Karpas-422 (cell line): ENCODE measurements around the gene UGGT1. TPM values are rescaled to one million over a fixed set of nuclear protein-coding genes. Genes with fewer than 3 reads are reported as not detected.

Source experiments
- DNase-seq: peaks from one replicate; pipeline ENCODE4 v3.0.0-alpha.2; 2015
- H2AFZ ChIP-seq: fragments of 200-600 bp; sonication (generic); 2 replicates; pipeline ENCODE4 v1.6.1; 2014; ENCODE audit warnings: antibody characterized with exemption, low read length, mixed read lengths
- H3K27ac ChIP-seq: fragments of 200-600 bp; sonication (generic); 2 replicates; pipeline ENCODE4 v1.5.1; 2014; ENCODE audit warnings: mild to moderate bottlenecking, low read length, moderate library complexity
- H3K27me3 ChIP-seq: fragments of 200-600 bp; sonication (generic); 2 replicates; pipeline ENCODE4 v1.6.1; 2014; ENCODE audit warnings: low read length, mixed read lengths
- H3K36me3 ChIP-seq: fragments of 200-600 bp; sonication (generic); 2 replicates; pipeline ENCODE4 v1.6.1; 2014; ENCODE audit warnings: low read length, mixed read lengths; ENCODE audit not compliant: insufficient read depth
- H3K4me1 ChIP-seq: fragments of 200-600 bp; sonication (generic); 2 replicates; pipeline ENCODE4 v1.6.1; 2014; ENCODE audit warnings: mild to moderate bottlenecking, low read length, mixed read lengths
- H3K4me2 ChIP-seq: fragments of 200-600 bp; sonication (generic); 2 replicates; pipeline ENCODE4 v1.6.1; 2014; ENCODE audit warnings: low read length, low read depth, mild to moderate bottlenecking; ENCODE audit not compliant: poor library complexity, severe bottlenecking
- H3K4me3 ChIP-seq: fragments of 200-600 bp; sonication (generic); 2 replicates; pipeline ENCODE4 v1.5.1; 2014; ENCODE audit warnings: mild to moderate bottlenecking, antibody characterized with exemption, low read length, mixed read lengths
- H3K79me2 ChIP-seq: fragments of 200-600 bp; sonication (generic); 2 replicates; pipeline ENCODE4 v1.6.1; 2014; ENCODE audit warnings: mild to moderate bottlenecking, low read length, mixed read lengths
- H3K9ac ChIP-seq: fragments of 200-600 bp; sonication (generic); 2 replicates; pipeline ENCODE4 v1.6.0; 2014; ENCODE audit warnings: low read length
- H3K9me2 ChIP-seq: fragments of 200-600 bp; sonication (generic), shearing (Covaris generic); replicated peaks from 2 replicates; pipeline ENCODE4 v1.6.0; 2014; ENCODE audit warnings: mild to moderate bottlenecking, low read length, moderate library complexity; ENCODE audit not compliant: insufficient read depth
- H3K9me3 ChIP-seq: fragments of 300-700, 200-600 bp; sonication (generic); 2 replicates; pipeline ENCODE4 v1.6.1; 2014; ENCODE audit warnings: low read length, mixed read lengths
- H4K20me1 ChIP-seq: fragments of 200-600 bp; sonication (generic); 2 replicates; pipeline ENCODE4 v1.6.1; 2014; ENCODE audit warnings: mild to moderate bottlenecking, antibody characterized with exemption, low read length, low read depth; ENCODE audit not compliant: insufficient read depth
- total RNA-seq: library from RNA; depleted of rRNA; stranded (reverse); fragments of >200 nt; shearing (Covaris generic); gene quantifications from 2 replicates; pipeline ENCODE4 v1.2.3, GENCODE V29; 2014; ENCODE audit warnings: low replicate concordance

The UGGT1 gene
- total RNA-seq, 1 experiment from 2014 or later = 59.3 TPM

DNA sequence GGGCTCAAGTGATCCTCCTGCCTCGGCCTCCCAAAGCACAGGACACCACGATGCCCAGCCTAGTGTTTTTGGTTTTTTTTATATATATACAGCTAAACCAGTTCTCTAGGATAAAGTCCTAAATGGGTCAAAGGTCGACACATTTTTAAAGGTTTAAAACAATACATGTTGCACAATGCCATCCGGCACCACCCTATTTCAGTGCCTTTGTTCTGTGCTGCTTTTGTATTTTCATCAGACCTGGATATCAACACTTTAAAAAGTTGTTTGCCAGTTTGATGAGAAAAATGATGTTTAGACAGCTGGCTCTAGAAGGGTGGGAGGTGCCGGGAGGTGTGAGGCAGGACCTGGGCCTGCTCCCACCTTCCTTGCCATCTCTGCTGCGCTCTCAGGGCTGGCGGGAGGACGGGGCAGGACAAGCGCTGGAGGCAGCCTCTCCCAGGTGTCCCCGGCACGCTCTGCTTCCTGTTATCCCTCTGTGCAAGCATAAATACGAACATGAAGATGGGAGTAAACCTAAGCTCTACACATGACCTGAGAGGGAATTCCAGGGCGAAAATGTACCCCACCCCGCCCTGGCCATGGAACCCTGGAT lies 124.0 kb downstream of the UGGT1 start:
- no peaks in the 10 kb centered on the region for H3K79me2 ChIP-seq
- no peak overlapping the region for H2AFZ ChIP-seq
- H3K4me2 ChIP-seq = no peak overlapping the region
- no peaks in the 10 kb centered on the region for H3K4me1 ChIP-seq
- H4K20me1 ChIP-seq = no peaks in the 10 kb centered on the region
- H3K9me2 ChIP-seq = no peaks in the 10 kb centered on the region
- no peak overlapping the region for H3K27ac ChIP-seq
- no peak for DNase-seq
- no peak overlapping the region for H3K4me3 ChIP-seq
- no peaks in the 10 kb centered on the region for H3K27me3 ChIP-seq
- H3K9me3 ChIP-seq = no peaks in the 10 kb centered on the region
- no peaks in the 10 kb centered on the region for H3K36me3 ChIP-seq
- no peak overlapping the region for H3K9ac ChIP-seq

DNA sequence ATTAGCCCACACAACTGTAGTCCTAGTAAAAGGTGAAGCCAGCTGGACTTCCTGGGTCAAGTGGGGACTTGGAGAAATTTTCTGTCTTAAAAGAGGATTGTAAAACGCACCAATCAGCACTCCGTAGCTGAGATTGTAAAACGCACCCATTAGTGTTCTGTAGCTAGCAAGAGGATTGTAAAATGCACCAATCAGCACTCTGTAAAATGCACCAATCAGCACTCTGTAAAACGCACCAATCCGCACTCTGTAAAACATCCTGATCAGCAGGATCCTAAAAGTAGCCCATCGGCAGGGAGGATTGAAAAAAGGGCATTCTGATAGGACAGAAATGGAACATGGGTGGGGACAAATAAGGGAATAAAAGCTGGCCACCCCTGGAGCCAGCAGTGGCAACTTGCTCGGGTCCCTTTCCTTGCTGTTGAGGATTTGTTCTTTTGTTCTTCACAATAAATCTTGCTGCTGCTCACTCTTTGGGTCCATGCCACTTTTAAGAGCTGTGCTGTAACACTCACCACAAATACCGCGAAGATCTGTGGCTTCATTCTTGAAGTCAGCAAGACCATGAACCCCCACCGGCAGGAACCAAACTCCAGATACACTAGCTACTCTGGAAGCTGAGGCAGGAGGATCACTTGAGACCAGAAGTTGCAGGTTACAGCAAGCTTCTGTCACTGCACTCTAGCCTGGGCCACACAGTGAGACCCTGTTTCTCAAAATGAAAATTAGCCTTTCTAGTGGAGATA lies 125.1 kb downstream of the UGGT1 start:
- Histone ChIP-seq H2AFZ (no peak overlapping the region), H3K79me2 (no peaks in the 10 kb centered on the region), H3K27me3 (no peaks in the 10 kb centered on the region), H3K4me2 (no peak overlapping the region), H3K4me3 (no peak overlapping the region), H3K4me1 (no peaks in the 10 kb centered on the region), H3K9me2 (no peaks in the 10 kb centered on the region), H3K36me3 (no peaks in the 10 kb centered on the region), H4K20me1 (no peaks in the 10 kb centered on the region), H3K27ac (no peak overlapping the region), H3K9me3 (no peaks in the 10 kb centered on the region), H3K9ac (no peak overlapping the region)
- no peak for DNase-seq

DNA sequence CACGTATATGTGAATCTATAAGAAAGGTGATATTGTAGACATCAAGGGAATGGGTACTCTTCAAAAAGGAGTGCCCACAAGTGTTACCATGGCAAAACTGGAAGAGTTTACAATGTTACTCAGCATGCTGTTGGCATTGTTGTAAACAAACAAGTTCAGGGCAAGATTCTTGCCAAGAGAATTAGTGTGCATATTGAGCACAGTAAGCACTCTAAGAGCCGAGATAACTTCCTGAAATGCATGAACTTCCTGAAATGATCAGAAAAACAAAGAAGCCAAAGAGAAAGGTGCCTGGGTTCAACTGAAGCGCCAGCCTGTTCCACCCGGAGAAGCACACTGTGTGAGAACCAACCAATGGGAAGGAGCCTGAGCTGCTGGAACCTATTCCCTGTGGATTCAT lies 126.7 kb downstream of the UGGT1 start:
- no peak overlapping the region for H3K27ac ChIP-seq
- H2AFZ ChIP-seq = no peak overlapping the region
- no peaks in the 10 kb centered on the region for H3K27me3 ChIP-seq

DNA sequence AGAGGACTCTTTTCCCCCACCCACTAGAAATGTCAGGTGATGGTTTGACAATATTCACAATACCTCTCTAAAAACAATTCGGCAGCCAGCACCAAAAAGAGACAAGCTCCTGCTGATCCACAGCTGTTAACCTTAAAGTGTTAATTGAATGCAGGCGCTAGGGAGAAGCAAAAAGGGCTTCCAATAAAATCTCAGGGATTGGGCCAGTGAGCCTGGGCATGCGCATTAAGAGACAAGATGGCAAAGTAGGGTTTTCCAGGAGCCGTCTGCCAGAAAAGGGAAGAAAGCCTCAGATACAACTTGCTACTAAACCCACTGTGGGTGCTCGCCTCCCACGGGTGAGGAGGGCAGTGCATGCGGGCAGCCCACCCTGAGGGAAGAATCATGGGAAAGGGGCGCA lies 128.9 kb downstream of the UGGT1 start:
- Histone ChIP-seq H3K9ac (no peak overlapping the region), H3K36me3 (no peaks in the 10 kb centered on the region), H3K9me3 (no peaks in the 10 kb centered on the region), H3K79me2 (no peaks in the 10 kb centered on the region), H3K27me3 (no peaks in the 10 kb centered on the region), H3K4me1 (no peaks in the 10 kb centered on the region), H4K20me1 (no peaks in the 10 kb centered on the region), H3K4me3 (no peak overlapping the region), H3K4me2 (no peak overlapping the region), H3K27ac (no peak overlapping the region), H2AFZ (no peak overlapping the region), H3K9me2 (no peaks in the 10 kb centered on the region)
- no peak for DNase-seq

More for the DNA sequence above, 126.7 kb downstream of the UGGT1 start:
- no peaks in the 10 kb centered on the region for H3K36me3 ChIP-seq
- H3K4me3 ChIP-seq = no peak overlapping the region
- H3K79me2 ChIP-seq = no peaks in the 10 kb centered on the region
- H3K9me2 ChIP-seq = no peaks in the 10 kb centered on the region
- H3K4me1 ChIP-seq = no peaks in the 10 kb centered on the region
- no peaks in the 10 kb centered on the region for H3K9me3 ChIP-seq
- H4K20me1 ChIP-seq = no peaks in the 10 kb centered on the region
- DNase-seq = no peak
- H3K9ac ChIP-seq = no peak overlapping the region
- H3K4me2 ChIP-seq = no peak overlapping the region

DNA sequence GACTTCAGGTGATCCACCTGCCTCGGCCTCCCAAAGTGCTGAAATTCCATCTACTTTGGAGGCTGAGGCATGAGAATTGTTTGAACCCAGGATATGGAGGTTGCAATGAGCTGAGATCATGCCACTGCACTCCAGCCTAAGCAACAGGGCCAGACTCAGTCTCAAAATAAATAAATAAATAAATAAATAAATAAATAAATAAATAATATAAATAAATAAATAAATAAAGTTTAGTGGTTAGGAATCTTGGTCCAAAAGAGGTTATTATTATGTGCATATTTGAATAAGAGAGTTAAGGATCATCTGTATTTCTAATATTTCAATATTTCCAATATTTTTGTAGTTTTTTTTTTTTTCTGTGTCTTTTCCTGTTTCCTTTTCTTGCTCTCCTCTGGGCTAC lies 136.9 kb downstream of the UGGT1 start:
- H3K4me3 ChIP-seq = no peak overlapping the region
- H2AFZ ChIP-seq = no peak overlapping the region
- H3K9me2 ChIP-seq = no peaks in the 10 kb centered on the region
- no peak overlapping the region for H3K9ac ChIP-seq
- no peaks in the 10 kb centered on the region for H3K4me1 ChIP-seq
- H3K27me3 ChIP-seq = no peaks in the 10 kb centered on the region
- no peak for DNase-seq
- H3K79me2 ChIP-seq = no peaks in the 10 kb centered on the region
- H3K9me3 ChIP-seq = no peaks in the 10 kb centered on the region
- no peaks in the 10 kb centered on the region for H4K20me1 ChIP-seq
- no peak overlapping the region for H3K27ac ChIP-seq
- no peaks in the 10 kb centered on the region for H3K36me3 ChIP-seq
- H3K4me2 ChIP-seq = no peak overlapping the region

DNA sequence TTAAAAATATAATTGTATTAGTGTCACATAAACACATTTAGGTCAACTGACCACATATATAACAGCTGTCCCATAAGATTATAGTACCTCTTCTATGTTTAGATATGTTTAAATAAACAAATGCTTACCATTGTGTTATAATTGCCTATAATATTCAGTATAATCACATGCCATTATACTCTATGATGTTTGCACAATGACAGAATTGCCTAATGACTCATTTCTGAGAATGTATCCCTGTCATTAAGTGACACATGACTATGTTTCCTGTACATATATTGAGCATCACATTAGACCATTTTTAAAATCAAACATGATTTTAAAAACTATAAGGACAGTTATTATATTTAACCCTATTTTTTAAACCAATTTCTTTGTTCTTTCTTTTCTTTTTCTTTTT lies 137.9 kb downstream of the UGGT1 start:
- DNase-seq = no peak
- H3K79me2 ChIP-seq = no peaks in the 10 kb centered on the region
- no peak overlapping the region for H3K27ac ChIP-seq
- no peak overlapping the region for H3K9ac ChIP-seq
- H2AFZ ChIP-seq = no peak overlapping the region
- H3K9me2 ChIP-seq = no peaks in the 10 kb centered on the region
- H3K4me3 ChIP-seq = no peak overlapping the region
- H3K9me3 ChIP-seq = no peaks in the 10 kb centered on the region
- no peak overlapping the region for H3K4me2 ChIP-seq
- no peaks in the 10 kb centered on the region for H3K36me3 ChIP-seq
- no peaks in the 10 kb centered on the region for H4K20me1 ChIP-seq
- 0 out of 2 replicates have a peak, but pooled peaks cover 4% of the 10 kb centered on the region for H3K4me1 ChIP-seq
- no peaks in the 10 kb centered on the region for H3K27me3 ChIP-seq

DNA sequence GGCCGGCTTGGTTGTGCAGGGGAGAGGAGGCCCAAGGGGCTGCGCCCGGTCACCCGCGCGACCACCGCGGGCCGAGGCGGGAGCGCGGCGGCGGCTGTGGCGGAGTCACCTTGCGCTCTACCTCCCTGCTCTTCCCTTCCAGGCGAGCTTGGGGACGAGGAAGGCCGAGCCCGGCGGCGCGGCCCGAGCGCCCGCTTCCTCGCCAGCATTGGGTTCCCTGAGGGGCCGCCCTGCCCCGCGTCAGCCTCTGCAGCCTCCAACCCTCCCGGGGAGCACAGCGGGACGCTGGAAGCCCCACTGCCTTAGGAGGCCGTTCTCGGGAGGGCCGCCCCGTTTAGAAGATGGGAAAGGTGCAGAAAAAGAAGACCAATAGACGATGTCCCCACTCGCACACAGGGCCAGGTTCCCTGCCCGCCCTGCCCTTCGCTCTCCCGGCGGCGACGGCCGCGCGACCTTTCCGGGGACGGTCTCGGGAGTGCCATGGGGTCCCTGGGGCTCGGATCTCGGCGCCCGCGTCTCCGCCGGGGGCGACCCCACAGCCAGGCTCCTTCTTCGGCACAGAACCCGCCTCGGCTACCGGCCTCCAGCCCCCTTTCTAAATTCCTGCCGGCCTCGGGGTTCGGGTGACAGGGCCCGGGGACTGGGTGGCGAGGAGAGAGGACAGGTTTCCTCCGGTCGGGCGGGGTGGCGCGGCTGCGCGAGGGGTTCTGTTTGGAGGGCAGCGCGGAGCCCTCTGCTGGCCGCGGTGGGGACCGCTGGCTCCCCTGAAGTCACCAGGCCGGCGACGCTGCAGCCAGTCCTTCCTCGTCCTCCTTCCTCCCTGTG lies 142.2 kb downstream of the UGGT1 start:
- Histone ChIP-seq H3K4me3 (peak overlapping the region; percentile 60; the same call in 1 of the 2 replicates), H3K27me3 (no peaks in the 10 kb centered on the region), H4K20me1 (no peaks in the 10 kb centered on the region), H3K36me3 (no peaks in the 10 kb centered on the region), H3K9me3 (no peaks in the 10 kb centered on the region), H2AFZ (peak overlapping the region; percentile 48; the same call in 1 of the 2 replicates), H3K4me2 (peak overlapping the region; percentile 63), H3K4me1 (0 out of 2 replicates have a peak, but pooled peaks cover 4% of the 10 kb centered on the region), H3K27ac (no peak overlapping the region), H3K9ac (peak overlapping the region; percentile 60), H3K79me2 (no peaks in the 10 kb centered on the region), H3K9me2 (no peaks in the 10 kb centered on the region)
- DNase-seq = peak; percentile 84

DNA sequence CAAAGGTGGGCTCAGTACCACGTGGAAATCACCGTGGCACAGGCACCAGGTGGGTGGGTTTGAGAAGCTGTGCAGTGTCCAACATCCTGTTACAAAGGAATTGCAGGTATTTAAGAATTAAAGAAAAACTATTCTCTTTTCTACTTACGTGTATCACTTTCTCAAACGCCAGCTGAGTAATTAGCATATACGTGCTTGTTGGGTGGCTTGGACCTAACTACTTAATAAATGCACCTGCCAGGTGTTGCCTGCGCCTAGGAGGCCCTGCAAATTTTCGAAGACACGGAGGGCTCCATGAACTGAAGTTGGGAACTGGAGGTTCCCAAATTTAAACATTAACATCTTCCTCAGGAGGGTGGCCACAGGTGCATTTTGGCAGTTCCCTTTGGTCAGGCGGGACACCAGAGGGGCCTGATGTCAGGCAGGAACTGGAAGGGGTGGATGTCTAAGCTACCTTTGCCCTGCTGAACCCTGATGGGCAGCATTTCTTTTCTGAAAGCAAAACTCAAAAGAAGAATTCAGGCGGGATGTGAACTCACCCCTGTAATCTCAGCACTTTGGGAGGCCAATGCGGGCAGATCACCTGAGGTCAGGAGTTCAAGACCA lies 142.9 kb downstream of the UGGT1 start:
- H3K36me3 ChIP-seq = no peaks in the 10 kb centered on the region
- H3K4me3 ChIP-seq = peak overlapping the region; percentile 60; the same call in 1 of the 2 replicates
- H3K79me2 ChIP-seq = no peaks in the 10 kb centered on the region
- no peaks in the 10 kb centered on the region for H3K9me2 ChIP-seq
- no peaks in the 10 kb centered on the region for H4K20me1 ChIP-seq
- H3K27me3 ChIP-seq = no peaks in the 10 kb centered on the region
- H3K9me3 ChIP-seq = no peaks in the 10 kb centered on the region
- no peak for DNase-seq
- H3K4me1 ChIP-seq = 0 out of 2 replicates have a peak, but pooled peaks cover 4% of the 10 kb centered on the region
- H3K27ac ChIP-seq = no peak overlapping the region
- no peak overlapping the region for H2AFZ ChIP-seq
- no peak overlapping the region for H3K9ac ChIP-seq
- H3K4me2 ChIP-seq = peak overlapping the region; percentile 63
